Measurements from ENCODE around the gene ABL1.

Gene ABL1

GRCh38 chr9:130866474-130866965 lies 31.5 kb downstream of the ABL1 start:
- peak; percentile 74 to 82 for DNase-seq
- TF ChIP-seq GATA1 (IDR thresholded peaks at IDR 0.05; ENCODE audit: low read depth, low read length) (no peak), POLR2A (IDR thresholded peaks at IDR 0.05; ENCODE audit: low read length) (no peak)

GRCh38 chr9:130867556-130867955 lies 32.5 kb downstream of the ABL1 start:
- TF ChIP-seq POLR2A (IDR thresholded peaks at IDR 0.05; ENCODE audit: low read length) (no peak), GATA1 (IDR thresholded peaks at IDR 0.05; ENCODE audit: low read depth, low read length) (no peak)
- DNase-seq, result no peak

- no peak for DNase-seq
- TF ChIP-seq GATA1 (IDR thresholded peaks at IDR 0.05; ENCODE audit: low read depth, low read length) (no peak), POLR2A (IDR thresholded peaks at IDR 0.05; ENCODE audit: low read length) (no peak)
Observed at GRCh38 chr9:130868230-130868629, 33.2 kb downstream of the ABL1 start.

DNA sequence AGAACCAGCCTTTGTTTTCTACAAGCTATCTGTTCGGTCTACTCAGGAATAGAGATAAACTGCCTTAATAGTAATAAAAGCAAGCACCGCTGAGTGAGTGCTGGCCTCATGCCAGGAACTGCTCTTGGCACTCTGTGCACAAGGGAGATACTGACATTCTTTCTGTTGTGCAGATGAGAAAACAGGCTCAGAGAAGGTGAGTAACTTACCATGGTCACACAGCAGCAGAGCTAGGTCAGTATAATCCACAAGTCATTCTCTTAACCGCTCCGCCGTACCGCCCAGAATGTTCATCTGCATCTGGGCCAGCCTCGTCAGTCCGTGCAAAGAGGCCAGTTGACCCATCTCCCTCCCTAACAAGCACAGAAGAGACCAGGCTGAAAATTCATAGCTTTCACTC lies 34.2 kb downstream of the ABL1 start:
- TF ChIP-seq POLR2A (IDR thresholded peaks at IDR 0.05; ENCODE audit: low read length) (no peak), GATA1 (IDR thresholded peaks at IDR 0.05; ENCODE audit: low read depth, low read length) (no peak)

DNA sequence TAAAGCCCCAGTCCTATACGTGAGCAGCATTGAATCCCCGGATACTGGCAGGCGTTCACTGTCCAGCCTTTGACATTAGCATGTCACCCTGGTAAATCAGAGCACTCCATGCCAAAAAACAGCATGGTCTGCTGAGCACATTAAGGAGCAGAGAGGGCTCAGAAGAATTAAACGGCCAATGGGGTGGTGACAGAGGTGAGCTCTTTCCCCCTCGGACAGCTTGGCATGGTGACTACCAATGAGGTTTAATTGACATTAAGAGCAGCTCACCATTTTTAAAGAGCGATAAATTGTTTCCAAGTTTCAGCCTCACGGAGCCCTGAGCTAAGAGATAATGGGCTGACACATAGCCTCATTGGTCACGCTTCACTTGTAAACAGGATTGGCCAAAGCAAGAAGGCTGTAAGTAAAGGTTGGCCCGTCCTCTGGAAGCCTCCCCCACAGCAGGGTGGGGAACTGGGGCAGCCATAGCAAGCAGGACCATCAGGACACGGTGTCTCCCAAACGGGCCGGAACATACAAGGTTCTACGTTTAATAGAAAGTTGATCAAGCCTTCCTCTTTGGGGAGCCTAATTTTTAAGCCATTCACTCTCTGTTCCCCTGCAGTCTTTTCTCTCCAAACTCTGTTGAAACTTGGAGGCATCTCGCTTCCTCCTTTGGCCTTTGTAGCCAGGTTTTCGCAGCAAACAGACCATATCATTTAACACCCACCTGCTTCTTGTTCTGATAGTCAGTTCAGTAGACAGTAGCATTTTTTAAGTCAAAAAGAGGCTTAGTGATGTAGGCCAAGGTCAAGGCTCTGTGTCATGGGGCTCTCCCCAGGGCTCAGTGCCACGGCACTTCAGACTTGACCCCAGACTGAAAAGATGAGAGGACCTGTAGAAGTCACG lies 35.7 kb downstream of the ABL1 start:
- DNase-seq, result no peak
- no peak for TF ChIP-seq POLR2A (IDR thresholded peaks at IDR 0.05; ENCODE audit: low read length)
- TF ChIP-seq GATA1 (IDR thresholded peaks at IDR 0.05; ENCODE audit: low read depth, low read length), result no peak

More for the DNA sequence above, 34.2 kb downstream of the ABL1 start:
- DNase-seq, result peak; percentile 58 to 67

- no peak for TF ChIP-seq POLR2A (IDR thresholded peaks at IDR 0.05; ENCODE audit: low read length)
- TF ChIP-seq GATA1 (IDR thresholded peaks at IDR 0.05; ENCODE audit: low read depth, low read length), result no peak
- DNase-seq, result no peak
Observed at GRCh38 chr9:130871395-130872062, 36.5 kb downstream of the ABL1 start.

DNA sequence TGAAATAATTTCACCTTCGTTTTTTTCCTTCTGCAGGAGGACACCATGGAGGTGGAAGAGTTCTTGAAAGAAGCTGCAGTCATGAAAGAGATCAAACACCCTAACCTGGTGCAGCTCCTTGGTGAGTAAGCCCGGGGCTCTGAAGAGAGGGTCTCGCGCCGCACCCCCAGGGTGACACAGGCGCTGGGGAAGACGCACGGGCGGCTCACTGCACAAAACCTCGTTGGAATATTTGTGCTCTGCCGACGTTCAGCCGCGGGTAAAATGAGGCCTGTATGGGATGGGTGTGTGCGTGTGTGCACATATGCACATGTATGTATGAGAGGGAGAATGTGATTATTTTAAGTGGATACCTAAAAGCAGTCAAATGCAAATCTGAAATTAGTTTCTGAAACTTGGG lies 37.0 kb downstream of the ABL1 start:
- no peak for DNase-seq
- no peak for TF ChIP-seq GATA1 (IDR thresholded peaks at IDR 0.05; ENCODE audit: low read depth, low read length)
- no peak for TF ChIP-seq POLR2A (IDR thresholded peaks at IDR 0.05; ENCODE audit: low read length)

DNA sequence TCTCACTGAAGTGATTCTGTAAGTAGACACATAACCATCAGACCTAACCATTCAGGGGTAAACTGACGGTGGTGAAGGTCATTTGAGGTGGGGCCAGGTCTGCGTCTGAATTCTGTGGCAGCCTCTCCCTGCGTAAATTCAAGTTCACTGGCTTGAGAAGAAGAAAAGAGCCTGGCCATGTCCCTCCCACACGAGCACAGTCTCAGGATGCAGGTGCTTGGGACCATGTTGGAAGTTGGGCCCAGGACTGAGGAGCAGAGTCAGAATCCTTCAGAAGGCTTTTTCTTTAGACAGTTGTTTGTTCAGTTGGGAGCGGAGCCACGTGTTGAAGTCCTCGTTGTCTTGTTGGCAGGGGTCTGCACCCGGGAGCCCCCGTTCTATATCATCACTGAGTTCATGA lies 37.5 kb downstream of the ABL1 start:
- TF ChIP-seq POLR2A (IDR thresholded peaks at IDR 0.05; ENCODE audit: low read length) (no peak), GATA1 (IDR thresholded peaks at IDR 0.05; ENCODE audit: low read depth, low read length) (no peak)
- no peak for DNase-seq

DNA sequence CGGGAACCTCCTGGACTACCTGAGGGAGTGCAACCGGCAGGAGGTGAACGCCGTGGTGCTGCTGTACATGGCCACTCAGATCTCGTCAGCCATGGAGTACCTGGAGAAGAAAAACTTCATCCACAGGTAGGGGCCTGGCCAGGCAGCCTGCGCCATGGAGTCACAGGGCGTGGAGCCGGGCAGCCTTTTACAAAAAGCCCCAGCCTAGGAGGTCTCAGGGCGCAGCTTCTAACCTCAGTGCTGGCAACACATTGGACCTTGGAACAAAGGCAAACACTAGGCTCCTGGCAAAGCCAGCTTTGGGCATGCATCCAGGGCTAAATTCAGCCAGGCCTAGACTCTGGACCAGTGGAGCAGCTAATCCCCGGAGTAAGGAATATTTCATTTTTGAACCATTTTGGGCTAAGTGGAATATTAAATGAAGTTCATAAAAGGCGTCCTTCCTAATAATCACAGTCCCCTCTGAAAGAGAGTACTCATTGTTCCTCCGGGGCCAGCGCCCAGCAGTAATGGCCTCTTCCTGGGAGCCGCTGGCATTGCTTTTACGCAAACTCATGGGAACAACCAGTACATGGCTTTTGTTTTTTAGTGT lies 38.0 kb downstream of the ABL1 start:
- DNase-seq, result no peak
- TF ChIP-seq GATA1 (IDR thresholded peaks at IDR 0.05; ENCODE audit: low read depth, low read length) (no peak), POLR2A (IDR thresholded peaks at IDR 0.05; ENCODE audit: low read length) (no peak)

DNA sequence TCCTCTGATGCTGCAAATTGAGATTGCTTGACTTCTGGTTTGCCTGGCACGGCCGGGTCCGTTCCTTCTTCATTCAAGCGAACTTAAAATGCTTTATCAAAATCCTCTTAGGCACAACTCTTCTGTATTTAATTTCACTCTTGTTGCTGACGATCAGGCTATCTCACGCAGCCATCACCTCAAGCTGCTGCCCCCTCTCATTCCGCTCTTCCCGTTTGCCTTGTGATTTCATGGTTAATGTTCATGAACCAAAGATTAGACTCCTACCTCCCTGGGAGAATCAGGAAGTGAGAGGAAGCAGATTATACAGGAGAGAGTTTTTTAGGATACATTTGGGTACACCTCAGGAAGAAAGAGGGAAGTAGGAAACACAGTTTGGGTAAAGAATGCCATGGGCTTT lies 38.9 kb downstream of the ABL1 start:
- TF ChIP-seq POLR2A (IDR thresholded peaks at IDR 0.05; ENCODE audit: low read length) (no peak), GATA1 (IDR thresholded peaks at IDR 0.05; ENCODE audit: low read depth, low read length) (no peak)
- DNase-seq, result no peak

DNA sequence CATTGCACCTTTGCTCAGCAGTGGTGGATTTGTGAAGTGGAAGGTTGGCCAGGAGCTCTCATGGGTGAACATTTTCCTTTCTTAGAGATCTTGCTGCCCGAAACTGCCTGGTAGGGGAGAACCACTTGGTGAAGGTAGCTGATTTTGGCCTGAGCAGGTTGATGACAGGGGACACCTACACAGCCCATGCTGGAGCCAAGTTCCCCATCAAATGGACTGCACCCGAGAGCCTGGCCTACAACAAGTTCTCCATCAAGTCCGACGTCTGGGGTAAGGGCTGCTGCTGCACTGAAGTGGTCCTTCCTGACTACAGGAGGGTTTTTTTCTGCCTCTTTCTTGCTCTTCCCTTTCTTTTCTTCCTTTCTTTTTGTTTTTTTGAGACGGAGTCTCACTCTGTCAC lies 39.7 kb downstream of the ABL1 start:
- TF ChIP-seq GATA1 (IDR thresholded peaks at IDR 0.05; ENCODE audit: low read depth, low read length), result no peak
- TF ChIP-seq POLR2A (IDR thresholded peaks at IDR 0.05; ENCODE audit: low read length), result no peak
- no peak for DNase-seq

GRCh38 chr9:130877300-130877699 lies 42.2 kb downstream of the ABL1 start:
- no peak for DNase-seq
- TF ChIP-seq POLR2A (IDR thresholded peaks at IDR 0.05; ENCODE audit: low read length), result no peak
- TF ChIP-seq GATA1 (IDR thresholded peaks at IDR 0.05; ENCODE audit: low read depth, low read length), result no peak

DNA sequence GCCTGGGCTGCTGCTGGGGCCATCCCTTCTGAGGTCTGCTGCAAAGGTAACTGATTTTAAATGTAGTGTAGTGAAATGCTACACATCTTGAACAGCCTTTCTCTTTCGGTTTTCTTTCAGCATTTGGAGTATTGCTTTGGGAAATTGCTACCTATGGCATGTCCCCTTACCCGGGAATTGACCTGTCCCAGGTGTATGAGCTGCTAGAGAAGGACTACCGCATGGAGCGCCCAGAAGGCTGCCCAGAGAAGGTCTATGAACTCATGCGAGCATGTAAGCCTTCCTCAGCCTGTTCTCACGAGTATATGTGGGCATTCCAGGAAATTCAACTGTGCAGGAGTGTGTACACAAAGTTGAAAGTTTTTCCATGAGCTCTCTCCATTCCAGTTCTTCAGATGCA lies 43.2 kb downstream of the ABL1 start:
- TF ChIP-seq POLR2A (IDR thresholded peaks at IDR 0.05; ENCODE audit: low read length) (no peak), GATA1 (IDR thresholded peaks at IDR 0.05; ENCODE audit: low read depth, low read length) (no peak)

DNA sequence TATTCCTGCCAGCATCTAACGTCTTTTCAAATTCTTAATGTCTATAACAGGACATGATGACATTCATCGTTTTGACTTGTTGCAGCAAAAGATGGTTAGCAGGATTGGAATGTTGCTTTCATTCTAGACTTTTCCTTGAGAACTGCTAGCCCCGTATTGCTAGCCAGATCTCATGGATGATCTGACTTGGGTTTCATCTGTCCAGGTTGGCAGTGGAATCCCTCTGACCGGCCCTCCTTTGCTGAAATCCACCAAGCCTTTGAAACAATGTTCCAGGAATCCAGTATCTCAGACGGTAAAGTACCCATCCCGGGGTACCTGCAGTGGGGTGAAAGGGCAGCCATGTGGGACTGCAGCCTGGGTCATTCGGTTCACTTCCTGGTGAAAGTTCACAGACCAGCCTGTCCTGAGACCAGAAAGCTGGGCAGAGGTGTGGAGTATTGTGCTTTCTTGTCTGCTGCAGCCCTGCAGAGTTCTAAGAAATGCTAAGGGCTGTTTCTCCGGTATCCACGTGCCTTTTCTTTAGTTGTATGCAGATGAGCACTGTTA lies 44.9 kb downstream of the ABL1 start:
- TF ChIP-seq GATA1 (IDR thresholded peaks at IDR 0.05; ENCODE audit: low read depth, low read length) (no peak), POLR2A (IDR thresholded peaks at IDR 0.05; ENCODE audit: low read length) (no peak)
- DNase-seq, result no peak

More for the DNA sequence above, 43.2 kb downstream of the ABL1 start:
- DNase-seq, result no peak

Measured in erythroblast (primary cell).